ENCODE results near the gene DDI2.
A peak's percentile ranks its signal among the peaks of the same experiment; 100 is the strongest.
"Not testable (repeated sequence)": the region's sequence is repeated elsewhere in the genome, so short reads cannot be mapped to it uniquely, and the experiment has no call there.

Gene DDI2

DNA sequence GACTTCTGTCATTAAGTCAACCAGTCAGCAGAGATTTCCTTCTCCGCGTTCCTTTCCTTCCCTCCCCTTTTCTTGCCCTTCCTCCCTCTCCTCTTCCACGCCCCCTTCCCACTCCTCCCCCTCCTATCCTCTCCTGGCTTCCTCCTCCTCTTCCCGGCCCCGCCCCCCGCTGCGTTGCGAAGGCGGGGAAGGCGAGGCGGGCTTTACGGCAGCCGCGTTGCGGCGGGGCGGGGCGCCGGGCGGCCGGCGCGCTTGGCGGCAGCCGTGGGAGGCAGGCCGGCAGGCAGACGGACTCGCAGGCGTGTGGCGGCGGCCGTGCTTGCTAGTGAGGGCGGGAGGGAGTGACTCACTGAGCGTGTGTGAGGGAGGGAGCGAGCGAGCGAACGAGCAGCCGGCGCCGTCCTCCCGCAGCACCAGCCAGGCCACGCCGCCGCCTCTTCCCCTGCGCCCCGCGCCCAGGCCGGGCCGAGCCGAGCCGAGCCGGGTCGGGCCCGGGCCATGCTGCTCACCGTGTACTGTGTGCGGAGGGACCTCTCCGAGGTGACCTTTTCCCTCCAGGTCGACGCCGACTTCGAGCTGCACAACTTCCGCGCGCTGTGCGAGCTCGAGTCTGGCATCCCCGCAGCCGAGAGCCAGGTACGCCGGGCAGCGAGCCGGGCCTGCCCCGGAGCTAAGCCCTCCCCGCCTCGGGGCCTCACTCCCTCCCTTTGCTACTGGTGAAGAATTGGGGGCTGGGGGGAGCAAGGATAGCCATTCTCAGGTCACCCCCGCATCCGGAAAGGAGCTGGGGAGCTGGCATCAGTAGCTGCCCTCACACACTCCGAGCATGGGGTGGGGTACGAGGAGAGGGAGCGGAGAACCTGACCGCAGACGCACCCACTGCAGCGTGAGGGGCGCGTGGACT is at the start of gene DDI2:
DDI2 (plus strand) TSS at position 286 of the 904 bp plus-strand sequence; CDS start at position 499, 213 bp downstream.
- peak; percentile 91 to 94 for DNase-seq (ENCODE audit: low read depth in 2 of 2)

DNA sequence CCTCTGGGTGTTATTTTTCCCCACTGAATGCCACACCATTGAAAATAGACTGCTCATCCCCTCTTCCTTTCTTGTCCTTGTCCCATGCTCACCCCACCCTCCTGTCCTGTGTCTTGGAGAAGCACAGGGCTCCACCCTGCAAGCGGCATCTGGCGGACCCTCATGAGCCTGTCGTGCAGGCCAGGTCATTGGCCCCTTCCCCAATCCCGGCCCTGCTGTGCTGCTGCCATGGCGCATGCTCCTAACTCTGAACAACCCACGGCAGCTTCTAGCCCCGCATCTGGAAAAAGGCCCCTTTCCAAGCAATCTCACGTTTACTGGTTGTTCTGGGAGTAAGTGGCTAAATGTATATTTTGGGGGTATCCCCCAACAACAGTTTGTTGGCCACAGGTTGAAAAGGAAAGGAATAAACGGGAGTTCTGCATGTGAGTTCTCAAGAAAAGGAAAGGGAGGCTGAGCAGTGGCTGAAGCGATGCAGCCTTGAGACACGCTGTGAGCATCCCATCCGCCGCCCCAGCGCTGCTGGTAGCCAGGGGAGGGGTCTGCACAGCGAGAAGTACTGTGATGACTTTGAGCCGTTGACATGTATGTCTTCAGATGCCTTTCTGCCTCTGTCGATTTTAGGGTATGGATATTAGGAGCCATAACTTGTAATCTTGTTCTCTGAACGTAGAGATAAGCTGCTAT is 48.7 kb upstream of the DDI2 start:
- DNase-seq (ENCODE audit: low read depth in 2 of 2): no peak

DNA sequence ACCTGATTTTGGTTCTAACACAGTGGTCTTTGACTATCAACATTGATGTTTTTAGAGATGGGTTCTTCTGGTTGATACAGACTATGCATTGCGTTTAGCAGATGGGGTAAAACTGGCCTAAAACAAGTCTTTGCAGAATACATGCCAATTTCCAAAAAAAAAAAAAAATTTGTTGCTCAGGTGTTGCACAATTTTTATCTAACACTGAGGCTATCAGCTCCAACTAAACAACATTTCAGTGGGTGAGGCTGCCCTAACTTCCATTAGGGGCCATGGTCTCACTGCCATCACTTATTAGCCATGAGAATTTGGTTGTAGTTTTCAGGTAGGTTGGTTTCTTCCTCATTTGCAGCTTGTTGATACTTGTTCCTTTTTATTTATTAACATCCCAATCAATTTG is 46.4 kb upstream of the DDI2 start:
- DNase-seq (ENCODE audit: low read depth in 2 of 2): no peak

DNA sequence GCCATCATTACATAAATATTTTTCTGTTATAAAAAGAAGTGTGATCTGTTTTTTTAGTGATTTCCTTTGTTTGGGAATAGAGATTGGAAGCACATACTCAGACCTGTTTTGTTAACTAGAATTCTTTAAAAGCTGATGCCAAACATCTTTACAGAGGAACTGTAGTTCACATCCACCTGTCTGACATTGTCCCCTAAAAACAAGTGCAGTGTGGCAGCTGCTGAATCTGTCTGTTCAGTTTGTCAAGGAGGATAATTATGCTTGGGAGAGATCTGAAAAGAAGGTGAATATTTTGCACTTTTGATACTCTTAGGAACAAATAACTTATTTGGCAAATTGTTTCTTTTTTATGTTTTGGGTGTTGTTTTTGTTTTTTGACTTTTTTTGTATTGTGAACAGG is 46.0 kb upstream of the DDI2 start:
- DNase-seq (ENCODE audit: low read depth in 2 of 2): no peak

DNA sequence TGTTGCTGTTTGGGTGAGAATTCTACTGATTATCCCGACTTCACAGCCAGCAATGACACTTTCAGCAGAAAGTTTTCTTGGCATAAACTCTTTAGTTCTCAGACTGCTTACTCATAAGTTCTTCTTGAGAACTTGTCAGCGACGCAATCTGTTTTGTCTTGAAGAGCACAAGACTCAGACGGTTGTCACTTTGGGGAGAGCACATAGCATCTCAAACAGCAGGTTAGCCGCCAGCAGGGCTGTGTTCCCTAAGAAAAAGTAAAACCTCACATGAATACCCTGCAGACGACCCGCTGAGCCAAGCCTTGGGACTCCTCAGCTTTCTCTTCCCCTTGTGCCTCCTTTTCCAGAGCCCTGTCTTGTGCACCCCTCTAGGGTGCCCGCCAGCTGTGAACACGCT is 43.8 kb upstream of the DDI2 start:
- no peak for DNase-seq (ENCODE audit: low read depth in 2 of 2)

DNA sequence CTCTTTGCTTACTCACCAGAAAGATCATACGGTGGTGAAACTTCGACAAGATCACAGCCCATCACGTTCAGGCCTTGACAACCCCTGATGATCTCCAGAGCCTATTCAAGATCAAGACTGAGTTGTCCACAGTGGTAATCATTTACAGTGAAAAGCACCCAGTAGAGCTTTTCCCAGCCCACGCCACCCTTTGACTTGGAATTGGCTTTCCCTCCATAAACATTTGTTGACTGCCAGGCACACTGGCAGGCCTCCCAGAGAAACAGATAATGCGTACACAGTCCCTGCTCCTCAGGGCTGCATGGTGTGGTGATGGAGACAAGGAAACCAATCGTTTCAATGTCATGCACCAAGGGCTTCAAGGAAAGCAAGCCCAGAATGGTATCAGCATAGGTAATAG is 42.5 kb upstream of the DDI2 start:
- no peak for DNase-seq (ENCODE audit: low read depth in 2 of 2)

DNA sequence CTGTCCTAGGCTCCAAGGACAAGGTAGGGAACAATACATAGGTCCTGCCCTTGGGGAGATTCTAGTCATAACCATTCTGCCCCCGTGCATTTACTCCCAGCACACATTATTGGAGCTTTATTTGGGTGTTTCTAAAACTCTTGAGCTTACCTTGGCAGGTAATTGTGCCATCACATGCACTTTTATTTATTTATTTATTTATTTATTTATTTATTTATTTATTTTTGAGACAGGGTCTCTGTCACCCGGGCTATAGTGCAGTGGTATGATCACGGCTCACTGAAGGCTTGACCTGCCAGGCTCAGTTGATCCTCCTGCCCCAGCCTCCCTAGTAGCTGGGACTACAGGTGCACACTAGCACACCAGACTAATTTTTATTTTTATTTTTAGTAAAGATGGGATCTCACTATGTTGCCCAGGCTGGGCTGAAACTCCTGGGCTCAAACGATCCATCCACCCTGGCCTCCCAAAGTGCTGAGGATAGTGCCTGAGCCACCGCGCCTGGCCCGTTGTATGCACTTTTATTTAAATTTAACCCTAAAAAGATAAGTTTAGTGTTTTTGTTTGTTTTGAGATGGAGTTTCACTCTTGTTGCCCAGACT is 41.6 kb upstream of the DDI2 start:
- DNase-seq (ENCODE audit: low read depth in 2 of 2): no peak

DNA sequence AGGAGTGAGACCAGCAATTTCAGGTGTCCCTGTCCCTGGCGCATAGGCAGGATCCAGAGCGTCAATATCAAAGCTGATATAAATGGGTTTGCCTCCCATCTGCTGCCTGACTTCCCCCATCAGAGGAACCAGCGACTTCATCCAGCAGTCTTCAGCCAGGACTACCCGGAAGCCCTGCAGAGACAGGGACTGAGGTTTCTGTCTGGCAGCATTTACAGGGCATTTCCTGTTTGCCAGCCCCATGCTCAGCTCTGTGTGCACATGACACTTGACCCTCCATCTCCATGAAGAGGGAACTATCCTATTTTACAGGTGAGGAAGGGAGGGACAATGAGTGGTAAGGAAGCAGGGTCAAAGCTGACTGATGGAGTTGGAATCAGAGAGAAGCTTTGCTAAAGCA is 39.6 kb upstream of the DDI2 start:
- no peak for DNase-seq (ENCODE audit: low read depth in 2 of 2)

DNA sequence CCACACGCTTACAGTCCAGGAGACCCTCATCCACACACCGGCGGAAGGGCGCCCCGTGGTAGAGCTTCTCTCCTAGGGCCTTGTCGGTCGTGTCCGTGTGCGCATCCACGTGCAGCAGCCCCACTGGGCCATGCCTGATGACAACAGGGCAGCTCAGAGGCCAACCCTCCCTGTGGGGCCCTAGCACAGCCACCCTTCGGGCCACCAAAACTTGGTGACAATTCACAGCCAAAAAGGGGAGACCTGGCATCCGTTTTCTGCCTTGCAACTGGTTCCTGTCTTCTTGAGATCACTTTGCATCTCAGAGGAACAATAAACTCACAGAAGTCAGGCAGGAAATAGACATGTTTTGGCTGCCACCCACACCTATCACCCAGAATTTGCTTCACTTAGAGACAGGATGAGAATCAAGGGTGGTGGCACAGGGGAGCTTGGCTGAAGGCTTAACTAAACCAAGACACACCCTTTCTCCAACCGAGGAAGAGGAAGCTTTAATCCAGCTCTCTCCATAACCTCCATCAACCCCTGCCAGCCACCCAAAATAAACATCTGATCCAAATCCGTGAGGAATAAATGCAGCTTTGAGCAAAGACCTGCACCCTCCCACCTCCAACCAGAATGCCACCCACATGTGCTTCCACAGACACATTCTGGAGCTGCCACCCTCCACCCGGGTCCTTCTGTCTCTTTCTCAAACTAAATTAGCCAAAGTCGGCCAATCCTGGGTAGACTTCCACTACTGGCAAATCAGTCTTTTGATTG is 38.2 kb upstream of the DDI2 start:
- no peak for DNase-seq (ENCODE audit: low read depth in 2 of 2)

DNA sequence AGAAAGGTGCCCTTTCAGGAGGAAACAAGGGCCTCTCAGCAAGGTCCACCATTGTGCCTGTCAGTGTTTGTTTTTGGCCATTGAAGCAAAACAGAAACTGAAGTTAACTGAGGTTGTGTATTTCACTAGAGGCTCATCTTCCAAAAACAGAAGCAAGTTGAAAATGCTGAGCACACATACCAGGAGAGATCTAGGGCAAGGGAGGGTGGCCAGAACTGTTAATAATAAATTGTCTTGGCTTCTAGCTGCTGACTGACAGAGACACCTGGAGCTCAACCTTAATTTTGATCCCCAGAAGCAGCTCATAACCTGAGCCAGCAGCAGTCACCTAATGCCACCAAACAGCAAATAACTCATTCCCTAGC is 37.6 kb upstream of the DDI2 start:
- no peak for DNase-seq (ENCODE audit: low read depth in 2 of 2)

DNA sequence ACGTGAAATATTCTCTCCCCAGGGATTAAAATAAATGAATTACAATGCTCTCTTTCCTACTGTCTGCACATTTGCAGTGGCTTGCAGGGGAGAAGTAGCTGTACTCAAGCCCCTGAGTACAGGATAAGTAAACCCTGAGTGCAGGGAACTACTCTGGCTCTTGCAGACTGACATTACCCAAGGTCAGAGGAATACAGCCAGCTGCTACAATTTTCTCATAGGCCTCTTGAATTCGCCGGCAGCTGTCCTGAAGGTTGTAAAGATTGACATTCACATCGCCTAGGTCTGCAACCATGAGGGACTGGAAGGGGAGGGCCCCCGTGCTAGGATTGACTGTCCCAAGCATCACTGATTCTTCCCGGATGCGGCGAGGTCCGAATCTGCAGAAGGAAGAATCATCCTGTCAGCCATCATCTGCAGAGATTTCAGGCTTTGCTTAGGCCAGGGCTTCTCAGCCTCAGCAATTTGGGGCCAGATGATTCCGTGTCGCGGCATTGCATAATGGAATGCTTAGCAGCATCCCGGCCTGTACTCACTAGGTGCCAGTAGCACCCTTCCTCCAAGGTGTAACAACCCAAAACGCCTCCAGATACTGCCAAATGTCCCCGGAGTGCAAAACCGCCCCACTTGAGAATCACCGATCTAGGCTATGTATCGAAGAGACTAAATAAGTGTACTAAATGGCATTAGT is 34.1 kb upstream of the DDI2 start:
- DNase-seq (ENCODE audit: low read depth in 2 of 2): no peak

DNA sequence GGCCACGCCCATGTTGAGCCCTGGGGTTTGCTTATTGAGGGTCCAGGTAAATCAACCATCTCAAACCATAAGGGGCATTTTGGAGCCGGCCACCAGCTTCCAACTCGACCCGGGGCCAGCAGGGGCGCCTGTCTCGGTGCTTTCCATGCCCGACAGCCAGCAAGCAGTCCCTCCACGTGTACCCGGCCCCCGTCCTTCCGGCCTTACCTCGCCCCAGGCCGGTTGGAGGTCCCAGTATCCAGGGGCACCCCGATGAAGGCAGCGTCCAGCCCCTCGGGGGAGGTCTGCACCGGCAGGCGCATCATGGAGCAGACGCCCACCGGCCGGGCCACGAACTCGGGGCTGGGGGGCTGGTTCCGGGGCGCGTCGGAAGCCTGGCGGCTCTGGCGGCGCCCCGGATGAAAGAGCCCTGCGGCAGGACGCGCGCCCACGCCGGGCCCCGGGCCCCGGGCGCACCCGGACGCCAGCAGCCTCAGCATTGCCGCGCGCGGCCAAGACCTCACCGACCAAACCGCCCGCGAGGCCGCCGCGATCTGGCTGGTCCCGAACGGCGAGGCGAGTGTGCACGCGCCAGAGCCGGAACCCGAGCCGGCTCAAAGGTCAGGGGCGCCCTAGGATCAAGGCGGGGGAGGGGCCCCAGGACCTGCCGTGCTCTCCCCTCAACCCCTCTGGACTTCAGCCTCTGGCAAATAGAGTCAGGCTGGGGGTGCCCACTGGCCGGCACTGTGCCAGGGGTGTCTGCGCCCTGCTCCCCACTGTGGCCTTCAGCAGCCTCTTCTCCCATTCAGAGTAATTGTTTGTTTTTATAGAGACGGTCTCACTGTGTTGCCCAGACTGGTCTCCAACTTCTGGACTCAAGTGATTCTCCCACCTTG is 32.5 kb upstream of the DDI2 start, which contains the start of gene AGMAT:
AGMAT (minus strand) TSS at position 563 of the 875 bp plus-strand sequence; CDS start at position 479, 84 bp downstream.
- peak; percentile 52 to 55 for DNase-seq (ENCODE audit: low read depth in 2 of 2)

DNA sequence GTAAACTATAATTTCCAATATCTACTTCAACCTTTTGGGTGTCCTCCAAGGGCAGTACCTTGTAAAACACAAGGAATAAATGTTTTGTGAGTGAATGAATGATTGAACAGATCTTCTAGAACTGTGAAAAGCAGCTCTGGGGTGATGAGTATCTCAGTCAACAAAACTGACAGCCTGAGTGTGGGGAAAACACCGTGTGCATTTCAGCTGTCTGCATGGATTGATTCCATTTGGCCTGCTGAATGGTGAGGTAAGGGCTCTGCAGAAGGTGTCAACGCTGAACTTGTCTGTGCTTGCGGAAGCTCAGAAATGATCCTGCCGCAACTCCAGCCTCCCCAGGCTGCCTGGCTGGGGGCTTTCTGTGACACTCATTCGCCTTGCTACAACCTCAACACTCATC is 25.0 kb upstream of the DDI2 start:
- no peak for DNase-seq (ENCODE audit: low read depth in 2 of 2)

DNA sequence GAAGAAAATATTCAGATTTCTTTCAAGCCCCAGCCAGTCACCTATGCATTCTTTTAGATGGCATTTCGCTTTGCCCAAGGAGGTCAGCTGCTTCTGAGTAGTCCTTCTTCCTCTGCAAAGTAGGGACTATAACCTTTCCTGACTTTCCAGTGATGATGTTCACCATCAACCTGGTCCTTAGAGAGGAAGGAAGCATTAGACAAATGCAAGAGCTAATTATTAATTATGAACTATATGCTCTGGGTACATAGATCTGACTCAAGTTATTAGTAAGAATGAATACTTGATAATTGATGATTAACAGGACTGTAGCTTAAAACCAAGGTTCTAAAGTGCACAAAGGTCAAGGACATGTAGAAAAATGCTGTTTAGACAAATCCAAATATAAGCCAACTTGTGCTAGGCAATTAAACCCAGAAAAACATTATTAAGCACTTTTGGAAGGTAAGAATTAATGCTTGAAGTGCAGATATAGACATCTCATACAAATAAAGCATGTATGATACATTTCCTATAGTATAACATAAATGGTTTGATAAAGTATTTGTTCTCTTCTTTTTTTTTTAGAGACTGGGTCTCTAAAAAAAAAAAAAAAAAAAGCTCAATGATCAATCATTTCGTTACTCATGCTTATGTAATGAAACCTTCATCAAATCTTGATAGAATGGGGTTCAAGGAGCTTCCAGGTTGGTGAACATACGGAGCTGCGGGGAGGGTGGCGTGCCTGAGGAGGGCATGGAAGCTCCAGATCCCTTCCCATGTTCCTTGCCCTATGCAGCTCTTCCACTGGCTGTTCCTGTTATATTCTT is 21.2 kb upstream of the DDI2 start:
- DNase-seq (ENCODE audit: low read depth in 2 of 2): no peak

DNA sequence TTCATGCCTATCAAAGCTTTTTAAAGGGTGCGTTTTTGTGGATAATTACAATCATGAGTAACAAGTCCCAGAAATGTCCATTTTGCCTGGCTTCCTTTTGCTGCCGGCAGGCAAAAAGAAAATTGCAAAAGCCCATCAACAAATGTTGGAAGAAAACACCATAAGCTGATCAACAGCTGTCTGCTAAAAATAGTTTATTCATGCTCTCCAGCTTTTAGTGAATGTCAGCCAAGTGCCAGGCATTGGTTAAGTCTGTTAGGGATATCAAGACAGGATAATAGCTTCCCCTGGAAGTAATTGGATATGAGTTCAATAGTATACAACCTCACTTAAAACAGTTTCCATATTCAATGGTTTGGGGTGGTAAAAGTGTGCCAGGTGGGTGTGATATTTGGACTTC is 18.8 kb upstream of the DDI2 start:
- DNase-seq (ENCODE audit: low read depth in 2 of 2): no peak

DNA sequence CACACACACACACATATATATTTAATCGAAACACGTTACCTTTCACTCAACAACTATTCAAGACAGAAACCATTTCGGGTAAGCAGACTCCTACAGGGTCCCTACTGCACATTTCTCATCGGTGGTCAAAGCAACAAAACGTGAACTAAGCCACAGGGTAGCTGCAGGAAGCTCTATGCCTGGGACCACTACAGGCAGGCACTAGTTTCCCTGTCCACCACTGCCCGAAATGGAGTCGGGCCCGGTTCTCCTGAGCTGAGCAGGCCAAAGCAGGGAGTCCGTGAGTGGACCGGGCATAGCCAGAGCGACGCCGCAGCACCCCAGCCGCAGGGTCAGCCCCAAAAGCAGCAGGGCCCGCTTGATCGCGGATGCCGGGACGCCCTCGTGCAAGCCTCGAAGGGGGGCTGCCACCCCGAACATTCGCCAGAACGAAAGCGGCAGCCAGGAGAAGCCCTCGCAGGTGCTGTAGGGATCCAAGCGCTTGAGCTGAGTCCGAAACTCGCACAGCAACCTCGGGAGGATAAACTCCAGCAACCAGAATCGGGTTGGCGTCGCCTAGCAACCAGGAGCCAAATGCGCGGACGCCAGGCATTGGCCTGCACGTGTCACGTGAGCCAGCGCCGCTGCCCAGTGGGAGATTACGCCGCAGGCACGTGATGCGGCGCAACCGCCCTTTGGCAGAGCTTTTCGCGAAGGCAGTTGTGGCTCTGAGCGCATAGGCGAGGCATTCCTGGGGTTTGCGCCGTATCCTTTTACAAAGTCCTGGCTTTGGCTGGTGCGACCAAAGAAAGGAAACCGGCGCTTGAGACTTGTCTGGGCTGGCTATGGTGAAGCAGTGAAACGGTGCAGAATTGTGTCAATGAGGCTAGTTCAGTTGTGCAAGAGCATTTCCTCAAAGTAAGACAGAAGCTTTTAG is 13.9 kb upstream of the DDI2 start:
- peak; percentile 86 for DNase-seq (ENCODE audit: low read depth in 2 of 2)

DNA sequence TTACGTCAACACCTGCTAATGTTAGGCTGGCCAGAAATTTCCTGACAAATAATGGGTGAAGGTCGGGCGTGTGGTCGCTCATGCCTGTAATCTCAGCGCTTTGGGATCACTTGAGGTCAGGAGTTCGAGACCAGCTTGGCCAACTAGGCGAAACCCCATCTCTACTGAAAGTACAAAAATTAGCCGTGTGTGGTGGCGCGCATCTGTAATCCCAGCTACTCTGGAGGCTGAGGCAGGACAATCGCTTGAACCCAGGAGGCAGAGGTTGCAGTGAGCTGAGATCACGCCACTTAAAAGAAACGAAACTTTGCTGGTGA is 13.3 kb upstream of the DDI2 start:
- not testable (repeated sequence) for DNase-seq (ENCODE audit: low read depth in 2 of 2)

DNA sequence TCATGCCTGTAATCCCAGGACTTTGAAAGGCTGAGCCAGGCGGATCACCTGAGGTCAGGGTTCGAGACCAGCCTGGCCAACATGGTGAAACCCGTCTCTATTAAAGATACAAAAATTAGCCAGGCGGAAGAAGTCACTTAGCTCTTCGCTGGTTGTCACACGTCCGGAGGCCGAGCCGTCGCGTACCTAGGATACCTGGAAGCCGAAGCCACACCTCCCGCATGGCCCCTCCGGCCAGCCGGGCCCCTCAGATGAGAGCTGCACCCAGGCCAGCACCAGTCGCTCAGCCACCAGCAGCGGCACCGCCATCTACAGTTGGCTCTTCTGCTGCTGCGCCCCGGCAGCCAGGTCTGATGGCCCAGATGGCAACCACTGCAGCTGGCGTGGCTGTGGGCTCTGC is 12.9 kb upstream of the DDI2 start:
- DNase-seq (ENCODE audit: low read depth in 2 of 2): not testable (repeated sequence)
